Body of pancreas (tissue), 4 donors: Measurements from ENCODE around the gene ZDHHC22.

Experiments
- CTCF ChIP-seq, 7 experiments: fragments of 450-650 bp in 4 of 7; fragments of 200-600 bp in 3 of 7; sonication (generic) in 3 of 7; IDR thresholded peaks; one replicate each; pipeline ENCODE4 v1.5.1; 2016 to 2019; ENCODE audit warnings: antibody characterized with exemption in 7 of 7
- POLR2A ChIP-seq, 3 donors: fragments of 450-650 bp; IDR thresholded peaks; one replicate each; pipeline ENCODE4 v1.6.1; 2016; ENCODE audit warnings: antibody characterized with exemption in 3 of 3, mild to moderate bottlenecking in 2 of 3

- no peak for TF ChIP-seq CTCF (IDR thresholded peaks at IDR 0.05)
- TF ChIP-seq POLR2A (IDR thresholded peaks at IDR 0.05), result no peak
Measured at GRCh38 chr14:77082356-77082755, 59.2 kb downstream of the ZDHHC22 start.
